ENCODE results near the gene VSIR. TPM values are rescaled to one million over a fixed set of nuclear protein-coding genes. Genes with fewer than 3 reads are reported as not detected.

VSIR gene
- total and polyA plus RNA-seq, 9 of the 15 experiments (the other 6 are each of a cell fraction or from before 2014, with no cell fraction given): 0.14 to 20.5 (median 9.3) TPM

- no peak for TF ChIP-seq MITF (IDR thresholded peaks at IDR 0.05)
- TF ChIP-seq RBFOX2 (IDR thresholded peaks at IDR 0.05; ENCODE audit: low read depth, low read length): peak; percentile 55; the same call in 1 of the 2 replicates
- no peak for TF ChIP-seq ATF7 (IDR thresholded peaks at IDR 0.05)
- TF ChIP-seq AFF1 (IDR thresholded peaks at IDR 0.05; ENCODE audit: low read depth in 1 of 2, partially characterized antibody in 2 of 2): no peak
- TF ChIP-seq CREM (IDR thresholded peaks at IDR 0.05; ENCODE audit: low read depth): no peak
Observed at GRCh38 chr10:71798308-71798624, 24.9 kb upstream of the VSIR start (continued).
